IMR-90 (cell line): ENCODE measurements around the gene HEPHL1. TPM values are rescaled to one million over a fixed set of nuclear protein-coding genes. Genes with fewer than 3 reads are reported as not detected.

Experiments
- ATAC-seq: fragments of 200-7000 bp; cut with Tn5 transposase; 2 replicates; pipeline ENCODE4 v1.9.1; 2020; ENCODE audit warnings: low read depth, mild to moderate bottlenecking, moderate library complexity
- BruUV-seq: library from RNA; stranded (reverse); fragments of 400-500 nt; replicated peaks from 2 replicates; lab custom pipeline; 2021; lab: Mats Ljungman, UMichigan
- CTCF ChIA-PET: fragments of 300-600 bp; formaldehyde crosslinking; extraction: SDS; loops from one replicate; lab custom pipeline; 2021; ENCODE audit warnings: antibody characterized with exemption; lab: Yijun Ruan, JAX
- POLR2A ChIA-PET: fragments of 300-600 bp; sonication (Branson Sonifier 250); formaldehyde crosslinking; loops from one replicate; lab custom pipeline; 2022; ENCODE audit warnings: antibody characterized with exemption; ENCODE audit not compliant: unreplicated experiment; lab: Charles Lee
- DNase-seq: peaks from one replicate; pipeline ENCODE4 v3.0.0; 2013
- H2AFZ ChIP-seq: replicated peaks from 2 replicates; pipeline ENCODE3; 2013; ENCODE audit warnings: low read length, mild to moderate bottlenecking; ENCODE audit not compliant: poor library complexity
- H2AK5ac ChIP-seq: 2 replicates; pipeline ENCODE4 v1.6.1; 2013; ENCODE audit warnings: low read depth, low read length, inconsistent platforms
- H2AK9ac ChIP-seq: replicated peaks from 2 replicates; pipeline ENCODE3; 2013; ENCODE audit warnings: mild to moderate bottlenecking, low read depth, low read length, moderate library complexity; ENCODE audit not compliant: poor library complexity
- H2BK120ac ChIP-seq: 2 replicates; pipeline ENCODE4 v1.6.1; 2013; ENCODE audit warnings: low read depth, low read length, inconsistent platforms
- H2BK15ac ChIP-seq: 3 replicates; pipeline ENCODE4 v1.6.1; 2013; ENCODE audit warnings: low read depth, low read length, inconsistent platforms
- H2BK20ac ChIP-seq: 2 replicates; pipeline ENCODE4 v1.6.1; 2013; ENCODE audit warnings: low read depth, mild to moderate bottlenecking, inconsistent platforms, low read length, moderate library complexity
- H2BK5ac ChIP-seq: 2 replicates; pipeline ENCODE4 v1.6.1; 2013; ENCODE audit warnings: mild to moderate bottlenecking, low read depth, low read length, inconsistent platforms; ENCODE audit not compliant: poor library complexity, severe bottlenecking
- H3K14ac ChIP-seq: replicated peaks from 2 replicates; pipeline ENCODE4 v1.6.1; 2013; ENCODE audit warnings: low read depth, low read length, inconsistent platforms
- H3K18ac ChIP-seq: 2 replicates; pipeline ENCODE4 v1.6.1; 2013; ENCODE audit warnings: low read depth, low read length, control low read depth
- H3K23ac ChIP-seq: 2 replicates; pipeline ENCODE4 v1.6.1; 2013; ENCODE audit warnings: low read depth, low read length, inconsistent platforms
- H3K27ac ChIP-seq: 2 replicates; pipeline ENCODE4 v1.5.1; 2013; ENCODE audit warnings: mild to moderate bottlenecking, control low read depth, low read length; ENCODE audit not compliant: insufficient read depth
- H3K27me3 ChIP-seq: 2 replicates; pipeline ENCODE4 v1.6.1; 2013; ENCODE audit warnings: low read length; ENCODE audit not compliant: control insufficient read depth, insufficient read depth
- H3K36me3 ChIP-seq: 2 replicates; pipeline ENCODE4 v1.6.1; 2013; ENCODE audit warnings: low read length, mixed read lengths; ENCODE audit not compliant: control insufficient read depth, insufficient read depth
- H3K4ac ChIP-seq: 2 replicates; pipeline ENCODE4 v1.6.1; 2013; ENCODE audit warnings: low read depth, low read length, inconsistent platforms
- H3K4me1 ChIP-seq: 2 replicates; pipeline ENCODE4 v1.6.1; 2013; ENCODE audit warnings: low read length, mixed read lengths; ENCODE audit not compliant: control insufficient read depth, insufficient read depth
- H3K4me2 ChIP-seq: 2 replicates; pipeline ENCODE4 v1.6.1; 2013; ENCODE audit warnings: low read depth, mild to moderate bottlenecking, control low read depth, low read length, moderate library complexity
- H3K4me3 ChIP-seq: 2 replicates; pipeline ENCODE4 v1.5.1; 2013; ENCODE audit warnings: low read depth, mild to moderate bottlenecking, control low read depth, low read length, moderate library complexity; ENCODE audit not compliant: insufficient read depth
- H3K56ac ChIP-seq: 2 replicates; pipeline ENCODE4 v1.6.1; 2013; ENCODE audit warnings: low read length, inconsistent platforms; ENCODE audit not compliant: insufficient read depth; ENCODE audit errors: extremely low read depth
- H3K79me1 ChIP-seq, 2 experiments: 2 replicates each; pipeline ENCODE4 v1.6.1; 2013; ENCODE audit warnings: low read length in 2 of 2, inconsistent platforms in 1 of 2, low read depth in 1 of 2
- H3K9ac ChIP-seq: 2 replicates; pipeline ENCODE4 v1.6.1; 2013; ENCODE audit warnings: low read depth, low read length, control low read depth
- H3K9me1 ChIP-seq: 2 replicates; pipeline ENCODE4 v1.6.1; 2013; ENCODE audit warnings: low read length, inconsistent platforms; ENCODE audit not compliant: insufficient read depth
- H3K9me3 ChIP-seq: 2 replicates; pipeline ENCODE4 v1.6.1; 2013; ENCODE audit warnings: low read length; ENCODE audit not compliant: control insufficient read depth, insufficient read depth
- H4K20me1 ChIP-seq: 2 replicates; pipeline ENCODE4 v1.6.1; 2013; ENCODE audit warnings: low read length, inconsistent platforms; ENCODE audit not compliant: insufficient read depth
- H4K5ac ChIP-seq: 2 replicates; pipeline ENCODE4 v1.6.1; 2013; ENCODE audit warnings: mild to moderate bottlenecking, low read depth, low read length, control low read depth
- H4K8ac ChIP-seq, 2 experiments: 2 replicates each; pipeline ENCODE4 v1.6.1; 2013; ENCODE audit warnings: low read depth in 2 of 2, low read length in 2 of 2, control low read depth in 1 of 2, inconsistent platforms in 1 of 2
- H4K91ac ChIP-seq: 2 replicates; pipeline ENCODE4 v1.6.1; 2013; ENCODE audit warnings: low read depth, low read length, inconsistent platforms; ENCODE audit not compliant: insufficient read depth
- BHLHE40 ChIP-seq: fragments of 150-350 bp; IDR thresholded peaks from 2 replicates; pipeline ENCODE4 v1.6.1; 2016; ENCODE audit warnings: mild to moderate bottlenecking, low read depth, low read length
- CEBPB ChIP-seq: IDR thresholded peaks from 2 replicates; pipeline ENCODE4 v1.6.1; 2012; ENCODE audit warnings: low read depth, low read length, improper control_type of control experiment
- CHD1 ChIP-seq: IDR thresholded peaks from 2 replicates; pipeline ENCODE4 v1.6.1; 2012; ENCODE audit warnings: low read depth, low read length, improper control_type of control experiment
- CTCF ChIP-seq: conservative IDR thresholded peaks from 2 replicates; pipeline ENCODE4 v1.5.1; 2012; ENCODE audit warnings: mild to moderate bottlenecking, low read depth, low read length, improper control_type of control experiment
- FOS ChIP-seq: fragments of 150-350 bp; IDR thresholded peaks from 2 replicates; pipeline ENCODE4 v1.6.1; 2016; ENCODE audit warnings: low read depth, low read length
- MAZ ChIP-seq: IDR thresholded peaks from 2 replicates; pipeline ENCODE4 v1.6.1; 2012; ENCODE audit warnings: low read depth, mild to moderate bottlenecking, low read length, improper control_type of control experiment, moderate library complexity, borderline replicate concordance
- MXI1 ChIP-seq: IDR thresholded peaks from 2 replicates; pipeline ENCODE4 v1.6.1; 2012; ENCODE audit warnings: low read depth, mild to moderate bottlenecking, low read length, moderate library complexity, borderline replicate concordance
- NFE2L2 ChIP-seq: fragments of 150-350 bp; IDR thresholded peaks from 2 replicates; pipeline ENCODE4 v1.6.1; 2016; ENCODE audit warnings: low read depth, mild to moderate bottlenecking, low read length
- RAD21 ChIP-seq: IDR thresholded peaks from 2 replicates; pipeline ENCODE4 v1.6.1; 2012; ENCODE audit warnings: low read length, improper control_type of control experiment
- RCOR1 ChIP-seq: IDR thresholded peaks from 2 replicates; pipeline ENCODE4 v1.6.1; 2012; ENCODE audit warnings: mild to moderate bottlenecking, low read length, improper control_type of control experiment; ENCODE audit not compliant: insufficient replicate concordance
- SMC3 ChIP-seq: fragments of 150-350 bp; IDR thresholded peaks from 2 replicates; pipeline ENCODE4 v1.6.1; 2016; ENCODE audit warnings: low read depth, mild to moderate bottlenecking, antibody characterized with exemption, low read length, moderate library complexity
- USF2 ChIP-seq: fragments of 150-350 bp; IDR thresholded peaks from 2 replicates; pipeline ENCODE4 v1.6.1; 2017; ENCODE audit warnings: mild to moderate bottlenecking, antibody characterized with exemption, low read length, low read depth
- WGBS, 2 experiments: methylation state at CpG; one replicate each; pipeline versions ENCODE4 v1.1.5 to v1.1.7; 2013; ENCODE audit warnings: missing lambda C conversion rate in 2 of 2; ENCODE audit not compliant: insufficient read length in 1 of 2; ENCODE audit errors: extremely low coverage in 2 of 2; 5-methylcytosine and 5-hydroxymethylcytosine counted together
- dilution Hi-C: fragments of 300-500 bp; cut with HindIII; formaldehyde crosslinking; loops from one replicate; pipeline ENCODE4 v1.14.3; 2018; ENCODE audit warnings: low sequenced_read_pairs; ENCODE audit not compliant: unreplicated experiment
- in situ Hi-C: fragments of 300-500 bp; cut with MboI; formaldehyde crosslinking; loops from 3 replicates; pipeline ENCODE4 v1.14.3; 2019; ENCODE audit warnings: low sequenced_read_pairs, inconsistent platforms, mixed read lengths
- intact Hi-C: fragments of 100-400 bp; cut with micrococcal nuclease; formaldehyde crosslinking; loops from 2 replicates; pipeline ENCODE4 v1.10.0; 2022
- polyA plus RNA-seq, 3 experiments: library from polyadenylated mRNA; depleted of rRNA; stranded (reverse); fragments of >200 nt; gene quantifications; 2 replicates each; pipeline ENCODE4 v1.2.3, GENCODE V29; 2012; ENCODE audit warnings: low replicate concordance in 1 of 3
- total RNA-seq: library from RNA; depleted of rRNA; stranded (reverse); fragments of >200 nt; gene quantifications from 2 replicates; pipeline ENCODE4 v1.2.3, GENCODE V29; 2012

HEPHL1 gene
- total and polyA plus RNA-seq, 2 of the 4 experiments (the other 2 are of a cell fraction): under 0.01 to 0.02 TPM

GRCh38 chr11:94032725-94033124 lies 11.6 kb downstream of the HEPHL1 start:
- POLR2A ChIA-PET: no interaction called here
- intact Hi-C loops: no loop called here
- no peak overlapping the region for H3K23ac ChIP-seq

More at GRCh38 chr11:94032725-94033124, 11.6 kb downstream of the HEPHL1 start:
- H3K18ac ChIP-seq: no peak overlapping the region
- no peak for DNase-seq
- H3K4me2 ChIP-seq: no peak overlapping the region
- H3K56ac ChIP-seq: no peak overlapping the region
- TF ChIP-seq FOS (no peak), BHLHE40 (no peak), MAZ (no peak), RCOR1 (no peak), SMC3 (no peak), CEBPB (no peak), USF2 (no peak), MXI1 (no peak), CTCF (no peak), CHD1 (no peak), NFE2L2 (no peak), RAD21 (no peak)
- H3K9me3 ChIP-seq: no peaks in the 10 kb centered on the region
- no peak for ATAC-seq
- H3K4ac ChIP-seq: no peak overlapping the region
- no peak overlapping the region for H2BK15ac ChIP-seq
- no peak overlapping the region for H3K14ac ChIP-seq
- no peak overlapping the region for H4K91ac ChIP-seq
- no peaks in the 10 kb centered on the region for H3K27me3 ChIP-seq
- no peaks in the 10 kb centered on the region for H3K9me1 ChIP-seq
- H4K5ac ChIP-seq: no peak overlapping the region
- H2AK5ac ChIP-seq: no peak overlapping the region
- H2BK5ac ChIP-seq: no peak overlapping the region
- H3K4me3 ChIP-seq: no peak overlapping the region
- H4K20me1 ChIP-seq: no peaks in the 10 kb centered on the region
- no CpG with 5 or more reads among the region's 8 CpGs for WGBS, 2 experiments
- dilution Hi-C loops (no loop called here), in situ Hi-C loops (no loop called here)
- no peaks in the 10 kb centered on the region for H3K79me1 ChIP-seq
- no peak overlapping the region for H3K9ac ChIP-seq
- no peak overlapping the region for H2BK120ac ChIP-seq
- H4K8ac ChIP-seq: no peak overlapping the region
- H3K27ac ChIP-seq: no peak overlapping the region
- no peaks in the 10 kb centered on the region; the same call in 1 of the 2 replicates for H3K4me1 ChIP-seq
- no peak overlapping the region for H2BK20ac ChIP-seq
- no TSS peak for BruUV-seq
- no peak overlapping the region for H2AFZ ChIP-seq
- CTCF ChIA-PET: no interaction called here
- no peaks in the 10 kb centered on the region for H3K36me3 ChIP-seq
- H2AK9ac ChIP-seq: no peak overlapping the region
